Stimulated activated effector memory CD8-positive, alpha-beta T cell treated with anti-CD3 and anti-CD28 coated beads, Interleukin-12 subunit alpha, Interleukin-12 subunit beta, amount 100 ng/mL, for 72 hours (primary cell): Measurements from ENCODE around the gene MDH2.
A peak's percentile ranks its signal among the peaks of the same experiment; 100 is the strongest.
"Not testable (repeated sequence)": the region's sequence is repeated elsewhere in the genome, so short reads cannot be mapped to it uniquely, and the experiment has no call there.

Experiments
- ATAC-seq: fragments of 150-1000 bp; cut with Tn5 transposase; 2 replicates; pipeline ENCODE4 v1.10.0; 2021
- DNase-seq, 2 donors: peaks; one replicate each; pipeline ENCODE4 v3.0.0; 2021 to 2022; ENCODE audit warnings: low spot score in 2 of 2
- H3K27ac Mint-ChIP-seq: one replicate; pipeline ENCODE4 v1.8.0; 2022; ENCODE audit warnings: mild to moderate bottlenecking, mixed read lengths
- H3K36me3 Mint-ChIP-seq: one replicate; pipeline ENCODE4 v1.8.0; 2022; ENCODE audit warnings: mild to moderate bottlenecking, mixed read lengths
- H3K4me1 Mint-ChIP-seq: one replicate; pipeline ENCODE4 v1.8.0; 2022; ENCODE audit warnings: mixed read lengths
- H3K4me3 Mint-ChIP-seq: one replicate; pipeline ENCODE4 v1.8.0; 2022; ENCODE audit warnings: mild to moderate bottlenecking, mixed read lengths
- H3K9me3 Mint-ChIP-seq: one replicate; pipeline ENCODE4 v1.8.0; 2022; ENCODE audit warnings: mixed read lengths

MDH2 gene

GRCh38 chr7:76023002-76023401 is 24.9 kb upstream of the MDH2 start:
- H3K27ac Mint-ChIP-seq: peak overlapping the region; percentile 27
- H3K4me1 Mint-ChIP-seq: peaks cover 10% of the 10 kb centered on the region
- H3K9me3 Mint-ChIP-seq: no peaks in the 10 kb centered on the region
- H3K36me3 Mint-ChIP-seq: peaks cover 72% of the 10 kb centered on the region
- ATAC-seq: no peak
- H3K4me3 Mint-ChIP-seq: no peak overlapping the region
- DNase-seq: no peak

GRCh38 chr7:76029682-76030081 is 18.2 kb upstream of the MDH2 start:
- not testable (repeated sequence) for H3K4me1 Mint-ChIP-seq, H3K4me3 Mint-ChIP-seq, ATAC-seq, H3K9me3 Mint-ChIP-seq, DNase-seq, H3K27ac Mint-ChIP-seq
- H3K36me3 Mint-ChIP-seq: peaks cover 34% of the 10 kb centered on the region

- no peak for ATAC-seq
Observed at GRCh38 chr7:76031964-76032363, 15.9 kb upstream of the MDH2 start.

GRCh38 chr7:76037310-76037709 is 10.6 kb upstream of the MDH2 start:
- ATAC-seq: no peak
- Mint-ChIP-seq H3K27ac (no peak overlapping the region), H3K4me3 (no peak overlapping the region), H3K4me1 (peaks cover 5% of the 10 kb centered on the region), H3K9me3 (no peaks in the 10 kb centered on the region), H3K36me3 (peaks cover 10% of the 10 kb centered on the region)
- DNase-seq: no peak

More at GRCh38 chr7:76031964-76032363, 15.9 kb upstream of the MDH2 start:
- Mint-ChIP-seq H3K4me1 (peaks cover 5% of the 10 kb centered on the region), H3K27ac (no peak overlapping the region), H3K4me3 (no peak overlapping the region), H3K36me3 (peaks cover 11% of the 10 kb centered on the region), H3K9me3 (no peaks in the 10 kb centered on the region)
- DNase-seq: no peak

GRCh38 chr7:76040126-76040525 is 7.8 kb upstream of the MDH2 start:
- DNase-seq: no peak
- no peaks in the 10 kb centered on the region for H3K9me3 Mint-ChIP-seq
- peaks cover 5% of the 10 kb centered on the region for H3K4me1 Mint-ChIP-seq
- no peak overlapping the region for H3K4me3 Mint-ChIP-seq
- peaks cover 10% of the 10 kb centered on the region for H3K36me3 Mint-ChIP-seq
- peak overlapping the region; percentile 17 for H3K27ac Mint-ChIP-seq
- no peak for ATAC-seq

GRCh38 chr7:76044375-76044865 is 3.5 kb upstream of the MDH2 start:
- Mint-ChIP-seq H3K27ac (no peak overlapping the region), H3K36me3 (peaks cover 23% of the 10 kb centered on the region), H3K9me3 (peaks cover 3% of the 10 kb centered on the region), H3K4me3 (no peak overlapping the region), H3K4me1 (peaks cover 17% of the 10 kb centered on the region)
- DNase-seq (no peak), ATAC-seq (no peak)

GRCh38 chr7:76047305-76047810 is 548 bp upstream of the MDH2 start:
- DNase-seq (peak in 1 of 2 donors; percentile 5), ATAC-seq (peak; percentile 5)
- Mint-ChIP-seq H3K36me3 (peaks cover 43% of the 10 kb centered on the region), H3K9me3 (peaks cover 3% of the 10 kb centered on the region), H3K4me3 (peak overlapping the region; percentile 97), H3K27ac (peak overlapping the region; percentile 100), H3K4me1 (peaks cover 41% of the 10 kb centered on the region)

GRCh38 chr7:76048668-76048988 is 722 bp downstream of the MDH2 start:
- ATAC-seq: peak; percentile 1

GRCh38 chr7:76049295-76049694 is 1.4 kb downstream of the MDH2 start:
- no peak for DNase-seq
- peaks cover 58% of the 10 kb centered on the region for H3K4me1 Mint-ChIP-seq
- peaks cover 3% of the 10 kb centered on the region for H3K9me3 Mint-ChIP-seq
- peak overlapping the region; percentile 100 for H3K27ac Mint-ChIP-seq
- ATAC-seq: no peak
- peaks cover 51% of the 10 kb centered on the region for H3K36me3 Mint-ChIP-seq
- H3K4me3 Mint-ChIP-seq: peak overlapping the region; percentile 97

More at GRCh38 chr7:76048668-76048988, 722 bp downstream of the MDH2 start:
- DNase-seq: peak in 1 of 2 donors; percentile 55
- H3K36me3 Mint-ChIP-seq: peaks cover 51% of the 10 kb centered on the region
- peak overlapping the region; percentile 100 for H3K27ac Mint-ChIP-seq
- peaks cover 52% of the 10 kb centered on the region for H3K4me1 Mint-ChIP-seq
- H3K4me3 Mint-ChIP-seq: peak overlapping the region; percentile 97
- peaks cover 3% of the 10 kb centered on the region for H3K9me3 Mint-ChIP-seq

- peak overlapping the region; percentile 50 for H3K27ac Mint-ChIP-seq
- no peak for ATAC-seq
- H3K36me3 Mint-ChIP-seq: peaks cover 63% of the 10 kb centered on the region
- peaks cover 55% of the 10 kb centered on the region for H3K4me1 Mint-ChIP-seq
- no peak for DNase-seq
- H3K9me3 Mint-ChIP-seq: peaks cover 3% of the 10 kb centered on the region
- peak overlapping the region; percentile 97 for H3K4me3 Mint-ChIP-seq
Observed at GRCh38 chr7:76050545-76050944, 2.6 kb downstream of the MDH2 start.

- DNase-seq (no peak), ATAC-seq (no peak)
- Mint-ChIP-seq H3K9me3 (peaks cover 3% of the 10 kb centered on the region), H3K4me3 (no peak overlapping the region), H3K4me1 (peaks cover 55% of the 10 kb centered on the region), H3K27ac (peak overlapping the region; percentile 66), H3K36me3 (peaks cover 76% of the 10 kb centered on the region)
Observed at GRCh38 chr7:76051840-76052239, 3.9 kb downstream of the MDH2 start.

- peaks cover 81% of the 10 kb centered on the region for H3K36me3 Mint-ChIP-seq
- peaks cover 55% of the 10 kb centered on the region for H3K4me1 Mint-ChIP-seq
- ATAC-seq, H3K9me3 Mint-ChIP-seq, DNase-seq, H3K4me3 Mint-ChIP-seq: not testable (repeated sequence)
- H3K27ac Mint-ChIP-seq: peak overlapping the region; percentile 86
Observed at GRCh38 chr7:76052681-76053080, 4.8 kb downstream of the MDH2 start.

GRCh38 chr7:76053461-76053860 is 5.6 kb downstream of the MDH2 start:
- H3K36me3 Mint-ChIP-seq: peaks cover 81% of the 10 kb centered on the region
- no peak overlapping the region for H3K4me3 Mint-ChIP-seq
- H3K4me1 Mint-ChIP-seq: peaks cover 54% of the 10 kb centered on the region
- peak; percentile 37 for ATAC-seq
- DNase-seq: no peak
- peaks cover 3% of the 10 kb centered on the region for H3K9me3 Mint-ChIP-seq
- peak overlapping the region; percentile 86 for H3K27ac Mint-ChIP-seq

GRCh38 chr7:76054123-76055120 is 6.5 kb downstream of the MDH2 start:
- ATAC-seq: no peak
- Mint-ChIP-seq H3K4me3 (no peak overlapping the region), H3K4me1 (peaks cover 44% of the 10 kb centered on the region), H3K36me3 (peaks cover 83% of the 10 kb centered on the region), H3K9me3 (no peaks in the 10 kb centered on the region), H3K27ac (peak overlapping the region; percentile 86)
- DNase-seq: no peak

- Mint-ChIP-seq H3K36me3 (peaks cover 87% of the 10 kb centered on the region), H3K4me1 (peaks cover 28% of the 10 kb centered on the region)
Observed at GRCh38 chr7:76056241-76056640, 8.3 kb downstream of the MDH2 start.

More at GRCh38 chr7:76056241-76056640, 8.3 kb downstream of the MDH2 start:
- DNase-seq (no peak), ATAC-seq (no peak)
- H3K9me3 Mint-ChIP-seq: no peaks in the 10 kb centered on the region
- no peak overlapping the region for H3K27ac Mint-ChIP-seq
- H3K4me3 Mint-ChIP-seq: no peak overlapping the region
